ENCODE results near the gene PPM1H. TPM values are rescaled to one million over a fixed set of nuclear protein-coding genes. Genes with fewer than 3 reads are reported as not detected.
"Not testable (repeated sequence)": the region's sequence is repeated elsewhere in the genome, so short reads cannot be mapped to it uniquely, and the experiment has no call there.

The PPM1H gene
- total RNA-seq, 1 donor = 13.4 TPM

DNA sequence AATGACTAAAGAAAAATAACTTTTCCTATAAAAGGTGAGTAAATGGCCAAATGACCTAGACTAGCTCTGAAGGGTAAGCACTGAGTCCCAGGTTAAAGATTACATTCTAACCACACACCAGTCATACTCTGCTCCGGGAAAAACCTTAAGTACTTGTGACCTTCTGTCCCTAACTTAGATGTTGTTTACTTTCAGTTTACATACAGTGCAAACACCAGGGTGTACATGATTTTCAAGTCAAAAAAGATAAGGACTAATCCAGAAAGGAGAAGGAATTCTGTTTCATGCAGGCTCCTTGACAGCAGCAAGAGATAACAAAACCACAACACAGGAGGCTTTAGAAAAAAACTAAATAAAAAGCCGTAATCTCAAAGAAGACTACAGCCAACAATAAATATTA is 174.2 kb downstream of the PPM1H start:
- Histone ChIP-seq H3K27ac (ENCODE audit: low read depth, low read length) (peak overlapping the region; percentile 85), H3K9me3 (ENCODE audit: low read depth, low read length) (no peaks in the 10 kb centered on the region), H3K4me1 (ENCODE audit: insufficient read depth, low read length) (peaks cover 42% of the 10 kb centered on the region), H3K79me2 (ENCODE audit: insufficient read depth, low read length) (no peaks in the 10 kb centered on the region), H3K4me2 (ENCODE audit: insufficient read depth, low read length) (peak overlapping the region; percentile 16), H3K27me3 (ENCODE audit: insufficient read depth, low read length) (no peaks in the 10 kb centered on the region), H3K4me3 (ENCODE audit: insufficient read depth, low read length) (no peak overlapping the region), H2AFZ (ENCODE audit: low read length) (no peak overlapping the region), H4K20me1 (ENCODE audit: insufficient read depth, low read length) (no peaks in the 10 kb centered on the region), H3K36me3 (ENCODE audit: insufficient read depth, low read length) (no peaks in the 10 kb centered on the region)
- no peak for DNase-seq (ENCODE audit: insufficient read length, low spot score, missing footprints)
- TF ChIP-seq, protein P1, sequence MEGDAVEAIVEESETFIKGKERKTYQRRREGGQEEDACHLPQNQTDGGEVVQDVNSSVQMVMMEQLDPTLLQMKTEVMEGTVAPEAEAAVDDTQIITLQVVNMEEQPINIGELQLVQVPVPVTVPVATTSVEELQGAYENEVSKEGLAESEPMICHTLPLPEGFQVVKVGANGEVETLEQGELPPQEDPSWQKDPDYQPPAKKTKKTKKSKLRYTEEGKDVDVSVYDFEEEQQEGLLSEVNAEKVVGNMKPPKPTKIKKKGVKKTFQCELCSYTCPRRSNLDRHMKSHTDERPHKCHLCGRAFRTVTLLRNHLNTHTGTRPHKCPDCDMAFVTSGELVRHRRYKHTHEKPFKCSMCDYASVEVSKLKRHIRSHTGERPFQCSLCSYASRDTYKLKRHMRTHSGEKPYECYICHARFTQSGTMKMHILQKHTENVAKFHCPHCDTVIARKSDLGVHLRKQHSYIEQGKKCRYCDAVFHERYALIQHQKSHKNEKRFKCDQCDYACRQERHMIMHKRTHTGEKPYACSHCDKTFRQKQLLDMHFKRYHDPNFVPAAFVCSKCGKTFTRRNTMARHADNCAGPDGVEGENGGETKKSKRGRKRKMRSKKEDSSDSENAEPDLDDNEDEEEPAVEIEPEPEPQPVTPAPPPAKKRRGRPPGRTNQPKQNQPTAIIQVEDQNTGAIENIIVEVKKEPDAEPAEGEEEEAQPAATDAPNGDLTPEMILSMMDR (IDR thresholded peaks at IDR 0.05; ENCODE audit: extremely low read depth, low read depth, low read length) = no peak

DNA sequence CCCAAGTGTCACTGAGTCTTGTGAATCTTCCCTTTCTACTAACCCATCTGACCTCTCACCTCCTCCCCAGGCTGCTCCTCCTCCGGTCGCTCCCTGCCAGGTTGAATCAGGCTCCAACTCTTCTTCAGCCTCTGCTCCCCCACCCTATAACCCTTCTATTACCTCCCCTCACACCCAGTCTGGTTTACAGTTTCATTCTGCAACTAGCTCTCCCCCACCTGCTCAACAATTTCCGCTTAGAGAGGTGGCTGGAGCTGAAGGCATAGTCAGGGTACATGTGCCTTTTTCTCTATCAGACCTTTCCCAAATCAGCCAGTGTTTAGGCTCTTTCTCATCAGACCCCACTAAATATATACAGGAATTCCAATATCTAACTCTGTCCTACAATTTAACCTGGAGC is 174.6 kb downstream of the PPM1H start:
- H3K79me2 ChIP-seq (ENCODE audit: insufficient read depth, low read length); H4K20me1 ChIP-seq (ENCODE audit: insufficient read depth, low read length); H3K27me3 ChIP-seq (ENCODE audit: insufficient read depth, low read length); H3K4me3 ChIP-seq (ENCODE audit: insufficient read depth, low read length); H2AFZ ChIP-seq (ENCODE audit: low read length); H3K36me3 ChIP-seq (ENCODE audit: insufficient read depth, low read length); DNase-seq (ENCODE audit: insufficient read length, low spot score, missing footprints); H3K9me3 ChIP-seq (ENCODE audit: low read depth, low read length): not testable (repeated sequence)
- H3K27ac ChIP-seq (ENCODE audit: low read depth, low read length) = peak overlapping the region; percentile 85
- peak overlapping the region; percentile 16 for H3K4me2 ChIP-seq (ENCODE audit: insufficient read depth, low read length)
- H3K4me1 ChIP-seq (ENCODE audit: insufficient read depth, low read length) = peaks cover 42% of the 10 kb centered on the region

DNA sequence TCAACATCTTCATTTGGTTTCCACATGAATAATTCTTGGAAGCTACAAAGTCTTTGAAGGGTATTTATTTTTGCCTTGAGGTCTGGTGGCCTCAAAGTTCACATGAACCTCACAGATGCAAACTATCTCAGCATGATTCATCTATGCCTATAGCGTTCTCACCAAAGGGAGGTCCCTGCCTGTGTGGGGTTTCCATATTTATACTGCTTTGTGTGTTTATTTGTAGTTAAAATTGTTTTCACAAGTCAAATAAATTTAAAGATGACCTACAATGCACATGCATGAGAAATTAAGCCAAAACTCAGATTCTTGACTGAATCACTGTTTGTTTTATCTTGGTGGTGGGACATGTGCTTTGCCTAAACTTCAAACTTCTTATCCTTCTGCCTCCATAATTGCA is 176.7 kb downstream of the PPM1H start:
- Histone ChIP-seq H3K27me3 (ENCODE audit: insufficient read depth, low read length) (no peaks in the 10 kb centered on the region), H3K4me2 (ENCODE audit: insufficient read depth, low read length) (no peak overlapping the region), H2AFZ (ENCODE audit: low read length) (no peak overlapping the region), H4K20me1 (ENCODE audit: insufficient read depth, low read length) (no peaks in the 10 kb centered on the region), H3K79me2 (ENCODE audit: insufficient read depth, low read length) (no peaks in the 10 kb centered on the region), H3K27ac (ENCODE audit: low read depth, low read length) (peak overlapping the region; percentile 54), H3K36me3 (ENCODE audit: insufficient read depth, low read length) (no peaks in the 10 kb centered on the region), H3K9me3 (ENCODE audit: low read depth, low read length) (no peaks in the 10 kb centered on the region), H3K4me1 (ENCODE audit: insufficient read depth, low read length) (peaks cover 39% of the 10 kb centered on the region), H3K4me3 (ENCODE audit: insufficient read depth, low read length) (no peak overlapping the region)
- TF ChIP-seq, protein P1 (IDR thresholded peaks at IDR 0.05; ENCODE audit: extremely low read depth, low read depth, low read length) = no peak
- DNase-seq (ENCODE audit: insufficient read length, low spot score, missing footprints) = peak; percentile 87

DNA sequence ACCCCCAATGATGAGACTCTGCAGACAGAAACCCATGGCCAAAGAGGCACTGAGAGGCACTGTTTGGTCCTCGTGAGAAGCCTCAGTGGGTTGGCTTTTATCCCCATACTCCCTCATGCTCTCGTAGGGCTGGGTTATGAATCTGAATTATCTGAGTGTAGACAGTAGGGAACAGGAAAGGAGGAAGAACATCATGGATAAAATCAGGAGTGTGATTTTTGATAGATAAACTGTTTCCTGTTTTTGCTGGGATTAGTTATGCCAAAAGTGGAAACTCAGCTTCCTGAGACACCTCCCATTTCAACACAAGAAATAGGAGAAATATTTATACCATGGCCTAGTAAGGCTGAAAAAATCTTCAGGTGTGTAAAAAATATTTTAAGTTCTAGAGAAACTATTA is 177.9 kb downstream of the PPM1H start:
- no peaks in the 10 kb centered on the region for H3K27me3 ChIP-seq (ENCODE audit: insufficient read depth, low read length)
- H3K4me3 ChIP-seq (ENCODE audit: insufficient read depth, low read length) = no peak overlapping the region
- TF ChIP-seq, protein P1 (IDR thresholded peaks at IDR 0.05; ENCODE audit: extremely low read depth, low read depth, low read length) = no peak
- no peak overlapping the region for H2AFZ ChIP-seq (ENCODE audit: low read length)
- H3K36me3 ChIP-seq (ENCODE audit: insufficient read depth, low read length) = no peaks in the 10 kb centered on the region
- no peaks in the 10 kb centered on the region for H3K79me2 ChIP-seq (ENCODE audit: insufficient read depth, low read length)
- no peak overlapping the region for H3K27ac ChIP-seq (ENCODE audit: low read depth, low read length)
- no peaks in the 10 kb centered on the region for H4K20me1 ChIP-seq (ENCODE audit: insufficient read depth, low read length)
- peaks cover 31% of the 10 kb centered on the region for H3K4me1 ChIP-seq (ENCODE audit: insufficient read depth, low read length)
- H3K9me3 ChIP-seq (ENCODE audit: low read depth, low read length) = no peaks in the 10 kb centered on the region
- no peak overlapping the region for H3K4me2 ChIP-seq (ENCODE audit: insufficient read depth, low read length)
- no peak for DNase-seq (ENCODE audit: insufficient read length, low spot score, missing footprints)

Measured in osteoblast (primary cell).